Stimulated activated CD8-positive, alpha-beta memory T cell treated with anti-CD3 and anti-CD28 coated beads, Interleukin-7, amount 100 ng/mL, for 4 hours (primary cell): ENCODE results near the gene EVL.

ENCODE experiments used
- DNase-seq, 2 donors: peaks; one replicate each; pipeline ENCODE4 v3.0.0-alpha.2; 2020; ENCODE audit warnings: low read depth in 2 of 2

The EVL gene

DNA sequence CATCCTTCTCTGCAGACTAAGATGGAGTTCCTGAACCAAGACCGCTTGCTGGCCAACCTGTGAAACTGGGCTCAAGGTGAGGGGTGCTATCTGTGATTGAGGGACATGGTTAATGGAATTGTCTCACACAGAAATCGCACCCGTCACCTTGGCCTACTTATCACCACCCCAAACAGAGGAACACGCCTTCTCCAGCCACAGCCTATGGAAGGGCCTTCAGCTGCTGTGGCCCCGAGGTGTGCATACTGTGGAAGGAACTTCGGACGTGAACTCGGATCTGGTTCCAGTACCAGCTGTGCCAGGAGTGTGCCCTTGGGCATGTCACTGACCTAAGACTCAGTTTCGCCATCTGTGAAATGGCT, 44.4 kb downstream of the EVL start:
- no peak for DNase-seq

GRCh38 chr14:100110816-100111215, 45.6 kb downstream of the EVL start:
- no peak for DNase-seq

- DNase-seq, result no peak
These were observed 46.9 kb downstream of the EVL start for GRCh38 chr14:100111931-100112704.

- DNase-seq, result no peak
These were observed 49.0 kb downstream of the EVL start for GRCh38 chr14:100114109-100114765.

DNA sequence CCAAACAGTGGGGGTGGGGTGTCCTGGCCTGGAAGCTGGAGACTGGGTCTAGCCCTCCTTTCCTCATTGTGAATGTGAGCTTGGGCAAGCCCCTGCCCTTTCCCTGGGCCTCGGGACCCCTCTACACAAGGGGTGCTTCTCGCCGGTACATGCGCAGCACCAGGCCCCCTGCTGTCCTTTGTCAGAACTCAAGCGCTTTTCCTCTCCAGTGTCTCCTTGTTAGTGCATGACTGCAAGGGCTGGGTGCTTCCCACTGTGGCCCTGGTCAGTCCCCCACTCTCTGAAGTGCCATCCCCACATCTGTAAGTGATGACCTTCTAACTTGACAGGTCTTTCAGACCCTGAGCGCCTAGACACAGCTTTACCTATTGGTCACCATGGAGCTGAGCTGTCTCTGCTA, 50.0 kb downstream of the EVL start:
- DNase-seq, result no peak

DNA sequence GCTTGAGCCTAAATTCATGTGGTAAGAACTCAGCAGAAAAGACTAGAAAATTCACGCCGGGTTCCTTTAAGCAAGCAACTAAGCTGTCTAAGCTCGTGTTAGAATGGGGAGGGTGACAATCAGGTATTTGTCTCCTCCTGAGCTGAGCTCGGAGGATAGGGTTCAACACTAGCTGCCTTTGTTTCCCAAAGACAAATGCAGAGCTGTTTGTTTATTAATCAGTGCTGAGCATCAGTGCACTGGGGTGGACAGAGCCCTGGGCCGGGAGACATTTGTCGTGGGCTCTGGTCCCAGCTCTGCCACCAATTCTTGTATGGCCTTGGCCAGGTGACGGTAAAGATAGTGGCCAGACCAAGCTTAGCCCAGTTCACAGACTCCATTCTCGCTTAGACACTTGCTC, 50.5 kb downstream of the EVL start:
- no peak for DNase-seq

DNA sequence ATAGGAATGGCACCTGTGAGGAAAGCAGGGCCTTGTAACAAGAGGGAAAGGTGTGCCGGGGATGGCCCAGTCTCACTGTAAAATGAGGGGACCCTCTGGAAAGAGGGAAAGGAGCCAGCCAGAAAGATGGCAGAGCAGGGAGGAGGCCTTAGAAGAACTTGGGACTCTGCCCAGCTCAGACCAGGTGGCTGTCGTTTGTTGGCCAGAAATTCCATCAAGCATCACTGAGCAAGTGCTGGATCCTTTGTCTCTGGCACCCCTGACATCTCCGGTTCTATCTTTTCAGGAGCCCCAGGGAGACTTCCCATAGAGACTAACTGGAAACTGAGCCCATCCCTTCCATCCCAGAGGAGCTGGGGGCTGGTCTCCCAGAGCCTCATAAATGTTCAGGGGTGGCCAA, 50.9 kb downstream of the EVL start:
- no peak for DNase-seq

- no peak for DNase-seq
These were observed 51.8 kb downstream of the EVL start for GRCh38 chr14:100117026-100117425.

- no peak for DNase-seq
These were observed 52.6 kb downstream of the EVL start for GRCh38 chr14:100117633-100118395.

- no peak for DNase-seq
These were observed 53.3 kb downstream of the EVL start for GRCh38 chr14:100118396-100119011.

- no peak for DNase-seq
These were observed 54.0 kb downstream of the EVL start for GRCh38 chr14:100119251-100119650.

GRCh38 chr14:100120522-100121269, 55.5 kb downstream of the EVL start:
- DNase-seq, result no peak

GRCh38 chr14:100121643-100122480, 56.6 kb downstream of the EVL start:
- DNase-seq, result no peak

DNA sequence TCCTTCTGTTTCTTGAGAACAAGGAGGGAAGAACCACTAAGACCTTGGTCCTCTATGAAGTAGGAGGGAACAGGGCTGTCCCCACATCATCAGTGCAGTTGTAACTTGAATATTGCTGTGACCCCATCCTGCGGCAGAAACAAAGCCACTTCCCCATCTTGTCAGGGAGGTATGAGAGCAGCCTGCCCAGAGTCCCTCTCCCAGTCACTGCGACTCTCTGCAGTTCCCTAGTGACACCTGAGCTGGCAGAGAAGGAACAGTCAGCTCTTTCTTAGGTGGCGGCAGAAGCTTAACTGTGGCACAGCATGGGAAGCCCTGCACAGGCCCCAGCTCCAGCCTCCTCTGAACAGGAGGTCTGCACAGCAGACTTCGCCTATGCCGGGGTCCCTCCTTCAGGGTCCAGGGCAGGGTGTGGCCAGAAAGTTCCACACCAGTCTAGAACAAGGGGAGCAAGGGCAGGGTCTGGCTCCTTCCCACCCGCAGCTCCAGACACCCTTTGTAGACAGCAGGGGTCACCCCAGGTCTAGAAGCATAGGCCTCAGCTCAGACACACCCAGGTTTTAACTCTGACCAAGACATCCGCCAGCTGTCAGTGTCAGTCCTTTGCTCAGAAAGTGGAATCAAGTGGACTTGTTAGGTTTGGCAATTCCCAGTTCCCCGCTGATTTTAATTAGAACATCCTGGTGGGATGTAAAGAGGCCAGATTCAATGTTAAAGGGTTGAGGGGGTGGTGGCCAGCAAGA, 57.4 kb downstream of the EVL start:
- DNase-seq, result no peak

DNA sequence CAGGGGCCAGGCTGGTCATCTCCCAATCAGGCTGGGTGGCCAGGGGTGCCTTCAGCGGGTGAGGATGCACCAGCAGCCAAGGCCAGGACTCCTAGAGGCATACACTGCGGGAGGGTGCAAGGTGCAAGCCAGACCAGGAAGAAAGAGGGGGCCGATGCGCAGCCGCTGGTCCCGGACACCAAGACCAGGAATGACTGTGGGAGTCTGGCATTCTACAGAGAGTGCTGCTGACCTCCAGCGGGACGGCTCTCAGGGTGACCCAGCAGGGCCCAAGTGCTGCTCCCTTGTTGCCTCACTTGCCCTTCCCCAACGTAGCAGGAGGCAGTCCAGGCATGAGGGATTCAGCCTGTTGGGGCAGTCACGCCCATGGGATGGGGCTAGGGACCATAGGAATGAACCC, 58.4 kb downstream of the EVL start:
- DNase-seq, result no peak

DNA sequence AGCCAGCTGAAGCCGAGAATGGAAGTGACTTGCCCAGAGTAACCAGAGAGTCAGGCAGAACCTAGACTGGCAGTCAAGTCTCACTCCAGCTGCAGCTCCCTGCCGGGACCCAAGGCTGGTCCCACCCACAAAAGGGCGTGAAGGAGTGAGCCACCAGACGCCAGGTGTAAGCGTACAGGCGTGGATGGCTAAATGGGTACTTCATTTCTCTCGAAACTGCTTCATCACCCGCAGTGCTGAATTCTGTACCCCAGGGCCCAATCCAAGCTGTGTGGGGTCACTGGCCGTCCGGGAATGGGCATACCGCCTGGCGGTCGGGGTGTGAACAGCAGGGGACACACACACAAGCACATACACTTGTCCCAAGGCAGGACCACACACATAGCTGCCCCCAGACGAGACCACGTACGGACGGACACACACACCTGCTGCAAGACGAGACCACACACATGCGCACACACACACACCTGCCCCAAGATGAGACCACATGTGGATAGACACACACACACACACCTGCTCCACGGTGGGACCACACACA, 59.4 kb downstream of the EVL start:
- no peak for DNase-seq

- DNase-seq, result no peak
These were observed 61.2 kb downstream of the EVL start for GRCh38 chr14:100126401-100126800.

- DNase-seq, result no peak
These were observed 62.7 kb downstream of the EVL start for GRCh38 chr14:100127853-100128455.

DNA sequence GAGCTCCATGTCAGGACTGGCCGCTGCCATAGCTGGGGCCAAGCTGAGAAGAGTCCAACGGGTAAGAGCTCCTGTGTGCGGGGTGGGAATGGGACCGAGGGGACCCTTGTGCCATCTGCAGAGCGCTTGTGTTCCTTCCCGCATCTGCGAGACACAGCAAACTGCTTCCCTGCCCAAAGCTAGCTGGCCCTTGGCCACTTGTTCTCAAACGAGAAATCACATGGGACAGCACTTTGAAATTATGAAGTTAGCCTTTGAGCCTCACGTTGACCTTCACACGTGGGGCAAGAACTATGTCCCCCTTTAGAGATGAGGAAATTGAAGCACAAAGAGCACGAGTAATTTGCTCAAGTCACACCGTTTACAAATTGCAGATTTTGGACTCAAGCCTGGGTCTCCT, 63.5 kb downstream of the EVL start:
- no peak for DNase-seq
